ENCODE measurements around the gene TUT4. TPM values are rescaled to one million over a fixed set of nuclear protein-coding genes. Genes with fewer than 3 reads are reported as not detected.

TUT4 gene
- 100 to 1,000 TPM; 124 to 156 (median 125) TPM for total RNA-seq
- total RNA-seq (2013), result 162 TPM

DNA sequence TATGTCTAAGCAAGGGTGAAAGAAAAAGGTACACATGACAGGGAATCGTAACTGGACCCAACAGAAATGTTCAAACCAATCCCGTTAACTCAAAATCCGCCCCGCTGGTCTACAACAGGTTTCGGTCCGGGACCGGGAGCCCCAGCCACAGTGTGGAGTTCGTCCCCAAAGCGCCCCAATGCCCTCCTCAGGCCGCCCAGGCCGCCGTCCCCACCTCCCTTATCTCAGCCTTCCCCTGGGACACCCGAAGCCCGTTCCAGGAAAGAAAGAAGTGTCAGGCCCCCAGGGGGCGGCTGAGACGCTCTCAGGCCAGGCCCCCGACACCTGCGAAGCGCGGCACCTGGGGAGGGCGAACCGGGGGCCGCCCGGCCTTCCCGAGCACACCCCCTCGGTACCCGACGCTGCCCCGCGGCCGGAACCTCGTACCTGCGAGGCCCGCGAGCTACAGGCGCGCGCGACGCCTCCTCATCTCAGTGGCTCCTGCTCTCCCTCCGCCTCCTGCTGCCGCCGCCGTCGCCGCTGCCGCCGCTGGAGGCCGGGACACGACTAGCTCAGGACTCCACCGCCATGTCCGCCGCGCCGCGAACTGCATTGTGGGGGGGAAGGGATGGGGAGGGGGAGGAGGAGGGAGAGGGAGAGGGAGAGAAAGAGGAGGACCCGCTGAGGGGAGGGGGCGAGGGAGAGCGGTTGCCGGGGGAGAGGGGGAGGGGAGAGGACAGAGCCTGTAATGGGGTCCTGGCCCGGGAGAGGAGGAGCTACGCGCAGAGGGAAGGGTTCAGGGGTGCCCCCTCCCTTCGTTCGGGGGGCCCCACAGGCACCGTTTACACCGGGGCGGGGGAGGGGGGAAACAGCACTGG, at the start of gene TUT4:
Gene TUT4, minus strand, starts transcription at position 588 of the 857 bp plus-strand sequence. CDS start 26,812 bp downstream, outside the sequence.
- no peaks in the 10 kb centered on the region for H3K9me3 Mint-ChIP-seq
- H3K27me3 Mint-ChIP-seq (ENCODE audit: low read depth in 2 of 2), result no peaks in the 10 kb centered on the region
- H3K4me3 Mint-ChIP-seq, result no peak within 1 kb of the TSS
- Histone ChIP-seq H3K36me3 (ENCODE audit: control insufficient read depth, insufficient read depth, low read length) (no peaks in the 10 kb centered on the region), H3K27me3 (ENCODE audit: control insufficient read depth, insufficient read depth, low read length) (no peaks in the 10 kb centered on the region), H3K9me3 (ENCODE audit: control insufficient read depth, insufficient read depth, low read length) (no peaks in the 10 kb centered on the region), H3K27ac (ENCODE audit: low read length) (peak within 1 kb of the TSS; percentile 95), H3K4me1 (ENCODE audit: control insufficient read depth, insufficient read depth, low read length) (peaks cover 13% of the 10 kb centered on the region), H3K4me3 (ENCODE audit: low read length) (peak within 1 kb of the TSS; percentile 99)
- TF ChIP-seq, protein P1, sequence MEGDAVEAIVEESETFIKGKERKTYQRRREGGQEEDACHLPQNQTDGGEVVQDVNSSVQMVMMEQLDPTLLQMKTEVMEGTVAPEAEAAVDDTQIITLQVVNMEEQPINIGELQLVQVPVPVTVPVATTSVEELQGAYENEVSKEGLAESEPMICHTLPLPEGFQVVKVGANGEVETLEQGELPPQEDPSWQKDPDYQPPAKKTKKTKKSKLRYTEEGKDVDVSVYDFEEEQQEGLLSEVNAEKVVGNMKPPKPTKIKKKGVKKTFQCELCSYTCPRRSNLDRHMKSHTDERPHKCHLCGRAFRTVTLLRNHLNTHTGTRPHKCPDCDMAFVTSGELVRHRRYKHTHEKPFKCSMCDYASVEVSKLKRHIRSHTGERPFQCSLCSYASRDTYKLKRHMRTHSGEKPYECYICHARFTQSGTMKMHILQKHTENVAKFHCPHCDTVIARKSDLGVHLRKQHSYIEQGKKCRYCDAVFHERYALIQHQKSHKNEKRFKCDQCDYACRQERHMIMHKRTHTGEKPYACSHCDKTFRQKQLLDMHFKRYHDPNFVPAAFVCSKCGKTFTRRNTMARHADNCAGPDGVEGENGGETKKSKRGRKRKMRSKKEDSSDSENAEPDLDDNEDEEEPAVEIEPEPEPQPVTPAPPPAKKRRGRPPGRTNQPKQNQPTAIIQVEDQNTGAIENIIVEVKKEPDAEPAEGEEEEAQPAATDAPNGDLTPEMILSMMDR (IDR thresholded peaks at IDR 0.05), result no peak
- H3K27ac Mint-ChIP-seq, result peak within 1 kb of the TSS in 1 of 2 donors; percentile 72
- WGBS (ENCODE audit: insufficient coverage), result under 1% methylated on average over 68 of the region's 68 CpGs
- H3K36me3 Mint-ChIP-seq, result no peaks in the 10 kb centered on the region
- H3K4me1 Mint-ChIP-seq, result peaks cover 19 to 24% of the 10 kb centered on the region in 2 donors
- DNase-seq, result peak; percentile 60 to 85
- intact Hi-C loops (cut with micrococcal nuclease), result loop anchor here (1.0 to 5.0 kb wide), 6 partner anchors 50 to 186 kb away; partner anchors contain the start of genes CC2D1B, GPX7, ORC1 and PRPF38A
- ATAC-seq, result peak; percentile 41 to 62 (median 51)

GRCh38 chr1:52601991-52602855, 49.3 kb upstream of the TUT4 start, which contains the start of gene GPX7:
Gene GPX7 (plus strand): TSS chr1:52602371. CDS start chr1:52602410, 39 bp downstream.
- DNase-seq (peak; percentile 61 to 81), ATAC-seq (peak; percentile 76 to 84 (median 81))
- Mint-ChIP-seq H3K36me3 (no peaks in the 10 kb centered on the region), H3K27ac (peak within 1 kb of the TSS; percentile 70 to 81), H3K4me3 (peak within 1 kb of the TSS; percentile 87), H3K4me1 (peaks cover 39 to 59% of the 10 kb centered on the region in 2 donors), H3K9me3 (no peaks in the 10 kb centered on the region), H3K27me3 (ENCODE audit: low read depth in 2 of 2) (no peaks in the 10 kb centered on the region)
- Histone ChIP-seq H3K4me1 (ENCODE audit: control insufficient read depth, insufficient read depth, low read length) (peaks cover 26% of the 10 kb centered on the region), H3K27ac (ENCODE audit: low read length) (peak within 1 kb of the TSS; percentile 67), H3K36me3 (ENCODE audit: control insufficient read depth, insufficient read depth, low read length) (peaks cover 4% of the 10 kb centered on the region), H3K4me3 (ENCODE audit: low read length) (peak within 1 kb of the TSS; percentile 52), H3K27me3 (ENCODE audit: control insufficient read depth, insufficient read depth, low read length) (no peaks in the 10 kb centered on the region), H3K9me3 (ENCODE audit: control insufficient read depth, insufficient read depth, low read length) (no peaks in the 10 kb centered on the region)
- WGBS (ENCODE audit: insufficient coverage), result 1% methylated on average over 97 of the region's 97 CpGs
- TF ChIP-seq, protein P1 (IDR thresholded peaks at IDR 0.05), result no peak
- intact Hi-C loops (cut with micrococcal nuclease), result loop anchor here (1.0 to 2.0 kb wide), 2 partner anchors 35 to 49 kb away; partner anchors contain the start of gene TUT4

DNA sequence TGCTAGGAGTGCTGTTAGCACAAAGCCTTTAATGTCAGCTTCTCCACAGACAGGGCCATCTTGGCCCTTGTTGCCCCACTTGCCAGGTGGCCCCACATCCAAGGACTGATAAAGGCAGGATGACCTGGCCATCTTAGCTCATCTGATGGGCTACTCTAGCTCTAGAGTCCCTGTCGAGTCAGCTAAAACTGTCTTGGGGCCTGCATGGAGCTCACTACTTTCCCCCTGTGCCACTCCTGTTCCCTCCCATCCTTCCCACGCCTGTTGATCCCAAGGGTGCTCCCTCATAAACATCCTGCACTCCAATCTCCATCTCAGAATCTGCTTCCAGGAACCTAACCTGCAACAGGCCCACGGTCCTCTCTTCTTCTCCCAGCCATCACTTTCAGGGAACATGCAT, 48.6 kb upstream of the TUT4 start:
- 85% methylated on average over 3 of the region's 3 CpGs for whole genome bisulfite sequencing (ENCODE audit: insufficient coverage)
- Histone ChIP-seq H3K36me3 (ENCODE audit: control insufficient read depth, insufficient read depth, low read length) (no peaks in the 10 kb centered on the region), H3K4me1 (ENCODE audit: control insufficient read depth, insufficient read depth, low read length) (peaks cover 26% of the 10 kb centered on the region), H3K9me3 (ENCODE audit: control insufficient read depth, insufficient read depth, low read length) (no peaks in the 10 kb centered on the region), H3K27ac (ENCODE audit: low read length) (no peak overlapping the region), H3K4me3 (ENCODE audit: low read length) (no peak overlapping the region), H3K27me3 (ENCODE audit: control insufficient read depth, insufficient read depth, low read length) (no peaks in the 10 kb centered on the region)
- H3K36me3 Mint-ChIP-seq, result no peaks in the 10 kb centered on the region
- ATAC-seq (no peak), DNase-seq (no peak)
- peak overlapping the region; percentile 87 for H3K4me3 Mint-ChIP-seq
- H3K9me3 Mint-ChIP-seq, result no peaks in the 10 kb centered on the region
- intact Hi-C loops (cut with micrococcal nuclease), result no loop called here
- TF ChIP-seq, protein P1 (IDR thresholded peaks at IDR 0.05), result no peak
- peak overlapping the region; percentile 52 to 70 for H3K27ac Mint-ChIP-seq
- no peaks in the 10 kb centered on the region for H3K27me3 Mint-ChIP-seq (ENCODE audit: low read depth in 2 of 2)
- H3K4me1 Mint-ChIP-seq, result peaks cover 39 to 52% of the 10 kb centered on the region in 2 donors

Measured in natural killer cell (primary cell).